ENCODE data around the gene CLCNKB. TPM values are rescaled to one million over a fixed set of nuclear protein-coding genes. Genes with fewer than 3 reads are reported as not detected.
"Not testable (repeated sequence)": the region's sequence is repeated elsewhere in the genome, so short reads cannot be mapped to it uniquely, and the experiment has no call there.

The CLCNKB gene
- under 1 TPM in 1 of 2 donors, not detected in 1; 0.06 TPM for polyA plus RNA-seq

- Histone ChIP-seq H3K4me1 (ENCODE audit: control insufficient read depth in 2 of 2, insufficient read depth in 2 of 2, low read length in 1 of 2) (no peaks in the 10 kb centered on the region), H3K9me3 (ENCODE audit: control insufficient read depth in 2 of 2, insufficient read depth in 1 of 2, low read depth in 1 of 2, low read length in 1 of 2) (no peaks in the 10 kb centered on the region), H3K27me3 (ENCODE audit: control insufficient read depth in 1 of 2, insufficient read depth in 2 of 2, low read length in 2 of 2) (no peaks in the 10 kb centered on the region), H3K27ac (ENCODE audit: low read depth in 2 of 2, low read length in 1 of 2) (no peak within 1 kb of the TSS), H3K36me3 (ENCODE audit: control insufficient read depth in 2 of 2, insufficient read depth in 2 of 2, low read length in 1 of 2) (no peaks in the 10 kb centered on the region), H3K4me3 (ENCODE audit: low read depth in 1 of 2, low read length in 2 of 2) (no peak within 1 kb of the TSS)
- 63 to 75% methylated on average over 7 of the region's 7 CpGs for WGBS, 2 donors
Measured at GRCh38 chr1:16043521-16043920, at the start of gene CLCNKB. TSS of gene CLCNKB (plus strand) at chr1:16043782. CDS start at chr1:16044493, 711 bp downstream.

DNA sequence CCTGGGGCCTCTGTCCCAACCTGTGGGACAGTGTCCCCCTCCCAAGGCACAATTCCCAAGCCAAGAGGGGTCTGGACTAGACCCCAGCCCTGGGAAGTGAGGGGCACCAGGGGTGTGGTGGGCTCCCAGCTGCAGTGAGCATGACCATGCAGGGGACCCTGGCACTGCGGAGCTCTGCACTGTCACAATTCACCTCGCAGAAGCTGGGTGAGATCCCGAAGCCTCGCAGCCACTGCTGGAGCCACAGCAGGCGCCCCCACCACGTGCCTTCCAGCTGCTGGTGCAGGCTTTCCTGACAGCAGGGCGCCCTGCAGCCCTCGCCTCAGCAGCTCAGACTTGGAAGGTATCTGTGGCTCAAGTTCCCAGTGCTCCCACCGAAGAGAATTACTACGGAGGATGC, 49.5 kb upstream of the CLCNKB start:
- no peaks in the 10 kb centered on the region for H3K4me1 ChIP-seq (ENCODE audit: control insufficient read depth in 2 of 2, insufficient read depth in 2 of 2, low read length in 1 of 2)
- H3K36me3 ChIP-seq (ENCODE audit: control insufficient read depth in 2 of 2, insufficient read depth in 2 of 2, low read length in 1 of 2) = no peaks in the 10 kb centered on the region
- H3K4me3 ChIP-seq (ENCODE audit: low read depth in 1 of 2, low read length in 2 of 2) = no peak overlapping the region
- no peaks in the 10 kb centered on the region for H3K27me3 ChIP-seq (ENCODE audit: control insufficient read depth in 1 of 2, insufficient read depth in 2 of 2, low read length in 2 of 2)
- whole genome bisulfite sequencing, 2 donors = 91 to 93% methylated on average over 10 of the region's 10 CpGs
- H3K9me3 ChIP-seq (ENCODE audit: control insufficient read depth in 2 of 2, insufficient read depth in 1 of 2, low read depth in 1 of 2, low read length in 1 of 2) = no peaks in the 10 kb centered on the region
- H3K27ac ChIP-seq (ENCODE audit: low read depth in 2 of 2, low read length in 1 of 2) = no peak overlapping the region

DNA sequence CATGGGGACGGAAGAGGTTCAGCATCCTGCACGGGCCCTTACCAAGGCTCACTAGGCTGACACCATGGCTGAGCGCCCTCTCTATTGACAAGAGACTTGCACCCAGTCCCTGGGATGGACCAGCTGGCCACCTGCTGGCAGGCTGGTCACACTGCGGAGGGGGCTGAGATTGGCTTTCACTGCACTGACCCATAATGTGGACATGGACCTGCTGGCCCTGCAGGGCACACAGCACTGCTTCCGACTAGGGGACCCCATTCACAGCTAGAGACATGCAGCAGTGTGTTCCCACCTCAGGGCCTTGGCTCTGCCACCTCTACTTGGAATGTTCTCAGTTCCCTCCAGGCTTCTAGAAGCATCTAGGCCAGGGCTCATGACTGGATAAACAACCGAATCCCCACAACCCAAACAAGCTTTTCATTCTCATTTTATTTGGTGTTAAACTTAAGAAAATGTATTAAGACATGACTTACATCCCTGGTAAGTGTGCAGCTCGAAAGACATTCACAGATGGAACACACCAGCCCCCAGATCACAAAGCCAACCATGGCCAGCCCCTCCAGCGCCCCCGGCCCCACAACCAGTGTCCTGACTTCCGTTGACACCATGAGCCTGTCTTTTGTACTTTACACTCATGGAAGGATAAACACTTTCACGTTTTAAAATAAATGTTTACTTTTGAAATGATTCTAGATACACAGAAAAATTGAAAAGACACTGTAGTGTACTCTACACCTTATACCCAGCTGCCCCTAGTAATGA, 48.8 kb upstream of the CLCNKB start:
- H3K36me3 ChIP-seq (ENCODE audit: control insufficient read depth in 2 of 2, insufficient read depth in 2 of 2, low read length in 1 of 2) = no peaks in the 10 kb centered on the region
- H3K27ac ChIP-seq (ENCODE audit: low read depth in 2 of 2, low read length in 1 of 2) = no peak overlapping the region
- H3K4me1 ChIP-seq (ENCODE audit: control insufficient read depth in 2 of 2, insufficient read depth in 2 of 2, low read length in 1 of 2) = no peaks in the 10 kb centered on the region
- no peaks in the 10 kb centered on the region for H3K27me3 ChIP-seq (ENCODE audit: control insufficient read depth in 1 of 2, insufficient read depth in 2 of 2, low read length in 2 of 2)
- no peaks in the 10 kb centered on the region for H3K9me3 ChIP-seq (ENCODE audit: control insufficient read depth in 2 of 2, insufficient read depth in 1 of 2, low read depth in 1 of 2, low read length in 1 of 2)
- 58 to 59% methylated on average over 11 of the region's 11 CpGs for WGBS, 2 donors
- H3K4me3 ChIP-seq (ENCODE audit: low read depth in 1 of 2, low read length in 2 of 2) = no peak overlapping the region

DNA sequence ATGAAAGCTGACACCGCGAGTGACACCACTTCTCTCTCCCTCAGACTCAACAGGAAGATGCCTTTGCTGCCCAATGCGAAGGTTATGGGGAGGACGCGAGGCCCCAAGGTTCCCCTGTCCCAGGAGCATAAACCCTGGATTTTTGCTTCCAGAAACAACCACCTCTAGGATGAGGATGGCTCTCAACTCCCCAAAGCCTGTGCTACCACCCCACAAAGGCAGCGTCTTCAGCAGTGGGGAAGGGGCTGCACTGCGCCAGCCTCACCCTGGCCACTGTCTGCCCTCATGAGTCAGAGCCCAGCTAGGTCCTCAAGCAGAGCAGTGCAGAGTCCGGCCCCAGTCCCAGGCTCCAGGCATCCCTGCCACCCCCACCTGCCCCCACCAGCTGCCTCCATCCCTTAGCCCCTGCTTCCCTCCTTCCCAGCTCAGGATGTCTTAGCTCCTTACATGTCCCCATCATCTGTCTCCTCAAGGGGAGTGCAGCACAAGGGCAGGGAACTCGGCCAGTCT, 46.5 kb upstream of the CLCNKB start:
- no peak overlapping the region for H3K4me3 ChIP-seq (ENCODE audit: low read depth in 1 of 2, low read length in 2 of 2)
- H3K27me3 ChIP-seq (ENCODE audit: control insufficient read depth in 1 of 2, insufficient read depth in 2 of 2, low read length in 2 of 2) = no peaks in the 10 kb centered on the region
- H3K27ac ChIP-seq (ENCODE audit: low read depth in 2 of 2, low read length in 1 of 2) = no peak overlapping the region
- no peaks in the 10 kb centered on the region for H3K9me3 ChIP-seq (ENCODE audit: control insufficient read depth in 2 of 2, insufficient read depth in 1 of 2, low read depth in 1 of 2, low read length in 1 of 2)
- WGBS, 2 donors = 87 to 88% methylated on average over 9 of the region's 9 CpGs
- no peaks in the 10 kb centered on the region for H3K36me3 ChIP-seq (ENCODE audit: control insufficient read depth in 2 of 2, insufficient read depth in 2 of 2, low read length in 1 of 2)
- H3K4me1 ChIP-seq (ENCODE audit: control insufficient read depth in 2 of 2, insufficient read depth in 2 of 2, low read length in 1 of 2) = no peaks in the 10 kb centered on the region

- H3K4me3 ChIP-seq (ENCODE audit: low read depth in 1 of 2, low read length in 2 of 2) = no peak overlapping the region
- WGBS, 2 donors = 80 to 81% methylated on average over 9 of the region's 9 CpGs
- no peak overlapping the region for H3K27ac ChIP-seq (ENCODE audit: low read depth in 2 of 2, low read length in 1 of 2)
- no peaks in the 10 kb centered on the region for H3K9me3 ChIP-seq (ENCODE audit: control insufficient read depth in 2 of 2, insufficient read depth in 1 of 2, low read depth in 1 of 2, low read length in 1 of 2)
- no peaks in the 10 kb centered on the region for H3K27me3 ChIP-seq (ENCODE audit: control insufficient read depth in 1 of 2, insufficient read depth in 2 of 2, low read length in 2 of 2)
- no peaks in the 10 kb centered on the region for H3K4me1 ChIP-seq (ENCODE audit: control insufficient read depth in 2 of 2, insufficient read depth in 2 of 2, low read length in 1 of 2)
- H3K36me3 ChIP-seq (ENCODE audit: control insufficient read depth in 2 of 2, insufficient read depth in 2 of 2, low read length in 1 of 2) = no peaks in the 10 kb centered on the region
Measured at GRCh38 chr1:15997637-15998280, 45.8 kb upstream of the CLCNKB start.

GRCh38 chr1:15998929-15999328, 44.7 kb upstream of the CLCNKB start:
- WGBS, 2 donors = 93 to 94% methylated on average over 11 of the region's 11 CpGs

GRCh38 chr1:16001274-16001673, 42.3 kb upstream of the CLCNKB start:
- H3K27me3 ChIP-seq (ENCODE audit: control insufficient read depth in 1 of 2, insufficient read depth in 2 of 2, low read length in 2 of 2); H3K9me3 ChIP-seq (ENCODE audit: control insufficient read depth in 2 of 2, insufficient read depth in 1 of 2, low read depth in 1 of 2, low read length in 1 of 2); H3K27ac ChIP-seq (ENCODE audit: low read depth in 2 of 2, low read length in 1 of 2); H3K36me3 ChIP-seq (ENCODE audit: control insufficient read depth in 2 of 2, insufficient read depth in 2 of 2, low read length in 1 of 2); H3K4me1 ChIP-seq (ENCODE audit: control insufficient read depth in 2 of 2, insufficient read depth in 2 of 2, low read length in 1 of 2); H3K4me3 ChIP-seq (ENCODE audit: low read depth in 1 of 2, low read length in 2 of 2): not testable (repeated sequence)
- WGBS, 2 donors = 83 to 94% methylated on average over 10 of the region's 10 CpGs

More at GRCh38 chr1:15998929-15999328, 44.7 kb upstream of the CLCNKB start:
- H3K36me3 ChIP-seq (ENCODE audit: control insufficient read depth in 2 of 2, insufficient read depth in 2 of 2, low read length in 1 of 2) = no peaks in the 10 kb centered on the region
- H3K9me3 ChIP-seq (ENCODE audit: control insufficient read depth in 2 of 2, insufficient read depth in 1 of 2, low read depth in 1 of 2, low read length in 1 of 2) = no peaks in the 10 kb centered on the region
- H3K27ac ChIP-seq (ENCODE audit: low read depth in 2 of 2, low read length in 1 of 2) = no peak overlapping the region
- no peaks in the 10 kb centered on the region for H3K27me3 ChIP-seq (ENCODE audit: control insufficient read depth in 1 of 2, insufficient read depth in 2 of 2, low read length in 2 of 2)
- H3K4me3 ChIP-seq (ENCODE audit: low read depth in 1 of 2, low read length in 2 of 2) = no peak overlapping the region
- H3K4me1 ChIP-seq (ENCODE audit: control insufficient read depth in 2 of 2, insufficient read depth in 2 of 2, low read length in 1 of 2) = no peaks in the 10 kb centered on the region

DNA sequence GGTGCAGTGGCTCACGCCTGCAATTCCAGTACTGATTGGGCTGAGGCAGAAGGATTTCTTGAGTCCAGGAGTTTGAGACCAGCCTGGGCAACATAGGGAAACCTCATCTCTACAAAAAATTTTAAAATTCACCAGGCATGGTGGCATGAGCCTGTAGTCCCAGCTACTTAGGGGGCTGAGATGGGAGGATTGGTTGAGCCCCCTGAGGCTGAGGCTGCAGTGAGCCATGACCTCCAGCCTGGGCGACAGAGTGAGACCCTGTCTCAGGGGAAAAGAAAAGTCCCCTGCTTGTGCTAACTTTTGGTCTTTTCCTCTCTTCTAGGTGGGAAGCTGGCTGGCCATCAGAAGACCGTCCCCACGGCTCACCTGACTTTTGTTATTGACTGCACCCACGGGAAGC, 38.0 kb upstream of the CLCNKB start:
- 79 to 82% methylated on average over 5 of the region's 5 CpGs for WGBS, 2 donors
- peaks cover 0 to 2% of the 10 kb centered on the region in 2 donors for H3K4me1 ChIP-seq (ENCODE audit: control insufficient read depth in 2 of 2, insufficient read depth in 2 of 2, low read length in 1 of 2)

DNA sequence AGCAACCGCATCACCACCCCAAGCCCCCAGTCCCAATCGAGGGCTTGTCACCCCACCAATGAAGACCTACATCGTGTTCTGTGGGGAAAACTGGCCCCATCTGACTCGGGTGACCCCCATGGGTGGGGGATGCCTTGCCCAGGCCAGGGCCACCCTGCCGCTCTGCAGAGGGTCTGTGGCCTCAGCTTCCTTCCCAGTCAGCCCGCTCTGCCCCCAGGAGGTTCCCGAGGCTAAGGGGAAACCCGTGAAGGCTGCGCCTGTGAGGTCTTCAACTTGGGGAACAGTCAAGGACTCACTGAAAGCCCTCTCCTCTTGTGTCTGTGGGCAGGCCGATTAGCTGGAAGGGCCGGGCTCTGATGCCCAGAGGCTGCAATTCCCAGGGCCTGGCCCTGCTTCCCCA, 37.6 kb upstream of the CLCNKB start:
- Histone ChIP-seq H3K27ac (ENCODE audit: low read depth in 2 of 2, low read length in 1 of 2) (no peak overlapping the region), H3K36me3 (ENCODE audit: control insufficient read depth in 2 of 2, insufficient read depth in 2 of 2, low read length in 1 of 2) (no peaks in the 10 kb centered on the region), H3K27me3 (ENCODE audit: control insufficient read depth in 1 of 2, insufficient read depth in 2 of 2, low read length in 2 of 2) (no peaks in the 10 kb centered on the region), H3K4me1 (ENCODE audit: control insufficient read depth in 2 of 2, insufficient read depth in 2 of 2, low read length in 1 of 2) (peaks cover 0 to 2% of the 10 kb centered on the region in 2 donors), H3K4me3 (ENCODE audit: low read depth in 1 of 2, low read length in 2 of 2) (no peak overlapping the region), H3K9me3 (ENCODE audit: control insufficient read depth in 2 of 2, insufficient read depth in 1 of 2, low read depth in 1 of 2, low read length in 1 of 2) (no peaks in the 10 kb centered on the region)
- 79 to 85% methylated on average over 11 of the region's 11 CpGs for WGBS, 2 donors

More for the DNA sequence above, 38.0 kb upstream of the CLCNKB start:
- Histone ChIP-seq H3K36me3 (ENCODE audit: control insufficient read depth in 2 of 2, insufficient read depth in 2 of 2, low read length in 1 of 2) (no peaks in the 10 kb centered on the region), H3K27ac (ENCODE audit: low read depth in 2 of 2, low read length in 1 of 2) (no peak overlapping the region), H3K4me3 (ENCODE audit: low read depth in 1 of 2, low read length in 2 of 2) (no peak overlapping the region), H3K9me3 (ENCODE audit: control insufficient read depth in 2 of 2, insufficient read depth in 1 of 2, low read depth in 1 of 2, low read length in 1 of 2) (no peaks in the 10 kb centered on the region), H3K27me3 (ENCODE audit: control insufficient read depth in 1 of 2, insufficient read depth in 2 of 2, low read length in 2 of 2) (no peaks in the 10 kb centered on the region)

Measured in esophagus (tissue), 2 donors.